Ishikawa (cell line): Measurements from ENCODE around the gene AGAP1.

ENCODE experiments used
- CEBPB ChIP-seq: IDR thresholded peaks from 2 replicates; pipeline ENCODE4 v1.6.1; 2012
- EP300 ChIP-seq: IDR thresholded peaks from 2 replicates; pipeline ENCODE4 v1.6.1; 2012; ENCODE audit warnings: borderline replicate concordance
- MAX ChIP-seq: IDR thresholded peaks from 2 replicates; pipeline ENCODE4 v1.6.1; 2012
- TAF1 ChIP-seq: IDR thresholded peaks from 2 replicates; pipeline ENCODE4 v1.6.1; 2012; ENCODE audit warnings: low read depth, mild to moderate bottlenecking
- TCF12 ChIP-seq: IDR thresholded peaks from 2 replicates; pipeline ENCODE4 v1.6.1; 2012; ENCODE audit warnings: low read depth

- TF ChIP-seq TAF1 (no peak), EP300 (no peak), MAX (no peak), TCF12 (no peak), CEBPB (no peak)
Observed at GRCh38 chr2:235956281-235956970, 462.6 kb downstream of the AGAP1 start.
